Thoracic aorta (tissue), 2 donors: Measurements from ENCODE around the gene NOTUM. TPM values are rescaled to one million over a fixed set of nuclear protein-coding genes. Genes with fewer than 3 reads are reported as not detected.
"Not testable (repeated sequence)": the region's sequence is repeated elsewhere in the genome, so short reads cannot be mapped to it uniquely, and the experiment has no call there.

ENCODE experiments used
- ATAC-seq: fragments of 150-250 bp; one replicate; pipeline ENCODE4 v1.8.0; 2017; ENCODE audit warnings: low read depth; ENCODE audit not compliant: insufficient number of reproducible peaks, low FRiP score
- DNase-seq: peaks from one replicate; pipeline ENCODE4 v3.0.0-alpha.2; 2020; ENCODE audit warnings: low spot score
- H3K27ac ChIP-seq, 2 donors: fragments of 200-600 bp; sonication (generic); 1 replicate in 1 of 2; 2 replicates in 1 of 2; pipeline ENCODE4 v1.5.1; 2016; ENCODE audit warnings: mild to moderate bottlenecking in 2 of 2, moderate library complexity in 2 of 2
- H3K27me3 ChIP-seq: fragments of 200-600 bp; sonication (generic); replicated peaks from 2 replicates; pipeline ENCODE4 v1.6.0; 2016; ENCODE audit warnings: mild to moderate bottlenecking; ENCODE audit not compliant: insufficient read depth
- H3K36me3 ChIP-seq: fragments of 200-600 bp; sonication (generic); one replicate; pipeline ENCODE4 v1.5.1; 2016
- H3K4me1 ChIP-seq, 2 donors: fragments of 200-600 bp; sonication (generic); 1 replicate in 1 of 2; 2 replicates in 1 of 2; pipeline versions ENCODE4 v1.5.1 to v1.6.0; 2016; ENCODE audit warnings: low read depth in 2 of 2, mild to moderate bottlenecking in 1 of 2; ENCODE audit not compliant: control insufficient read depth in 1 of 2
- H3K4me3 ChIP-seq: fragments of 200-600 bp; sonication (generic); 2 replicates; pipeline ENCODE4 v1.5.1; 2016; ENCODE audit warnings: mild to moderate bottlenecking
- H3K9me3 ChIP-seq: fragments of 200-600 bp; sonication (generic); 2 replicates; pipeline ENCODE4 v1.5.1; 2016
- CTCF ChIP-seq: fragments of 200-600 bp; sonication (generic); IDR thresholded peaks from one replicate; pipeline ENCODE4 v1.5.1; 2019; ENCODE audit warnings: antibody characterized with exemption
- total RNA-seq, 2 donors: library from RNA; depleted of rRNA; stranded (reverse); fragments of >200 nt; gene quantifications; one replicate each; pipeline versions ENCODE4 v1.1.0 to v1.2.3, GENCODE V29; 2016

The NOTUM gene
- total RNA-seq, 2 donors from 2014 or later: not detected

DNA sequence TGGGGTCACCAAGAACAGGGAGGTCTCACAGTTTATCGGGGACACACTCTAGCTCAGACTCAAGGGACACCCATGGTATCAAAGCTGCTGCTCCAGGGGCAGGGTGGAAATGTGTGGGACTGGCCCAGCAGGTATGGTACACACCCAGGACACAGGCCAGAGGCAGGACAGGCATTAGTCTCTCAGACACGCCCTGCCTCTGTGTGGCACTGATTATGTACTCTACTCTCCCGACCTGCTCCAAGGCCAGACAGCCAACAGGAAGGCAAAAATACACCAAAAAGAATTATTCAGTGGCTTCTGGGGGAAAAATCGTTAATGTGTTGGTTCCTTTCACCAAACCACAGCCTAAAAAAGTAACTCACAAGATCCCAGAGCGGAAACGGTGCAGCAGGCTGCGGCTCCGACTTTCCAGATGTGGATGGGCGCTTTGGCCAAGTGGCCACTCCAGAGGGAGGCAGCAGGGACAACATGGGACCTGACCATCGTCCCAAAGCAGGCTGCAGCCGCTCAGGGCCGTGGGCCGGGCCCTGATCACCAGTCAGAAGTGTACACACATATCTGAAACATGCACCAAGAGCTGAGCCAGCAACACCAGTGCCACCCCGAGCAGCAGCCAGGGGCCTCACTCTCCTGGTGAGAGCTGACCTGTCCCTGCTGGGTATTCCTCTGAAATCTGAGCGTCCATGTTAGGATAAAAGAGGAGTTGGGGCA is 42.0 kb downstream of the NOTUM start:
- no peak for ATAC-seq
- Histone ChIP-seq H3K9me3 (no peaks in the 10 kb centered on the region), H3K4me1 (peaks cover 32 to 40% of the 10 kb centered on the region in 2 donors), H3K36me3 (peaks cover 28% of the 10 kb centered on the region), H3K27ac (no peak overlapping the region), H3K27me3 (no peaks in the 10 kb centered on the region), H3K4me3 (no peak overlapping the region)
- no peak for TF ChIP-seq CTCF
- no peak for DNase-seq

DNA sequence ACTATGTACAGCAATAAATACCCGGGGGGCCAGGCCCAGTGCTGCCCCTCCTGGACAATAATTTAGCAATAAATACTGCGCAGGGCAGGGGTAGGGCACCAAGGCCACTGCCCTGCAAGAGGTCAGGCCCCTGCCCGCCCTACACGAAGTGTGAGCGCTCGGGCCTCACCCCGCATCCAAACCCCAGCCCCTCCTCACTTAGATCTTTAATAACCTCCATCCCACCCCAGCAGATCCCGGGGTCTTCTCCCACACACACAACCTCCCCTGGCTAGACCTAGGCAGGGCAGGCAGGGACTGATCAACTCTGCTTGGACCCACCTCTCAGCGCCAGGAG is 42.7 kb downstream of the NOTUM start:
- Histone ChIP-seq H3K36me3 (peaks cover 35% of the 10 kb centered on the region), H3K27ac (peak overlapping the region; percentile 8 to 50), H3K4me1 (peaks cover 26 to 33% of the 10 kb centered on the region in 2 donors), H3K4me3 (peak overlapping the region; percentile 92)
- H3K27me3 ChIP-seq, ATAC-seq, H3K9me3 ChIP-seq, DNase-seq: not testable (repeated sequence)

- ATAC-seq: no peak
- no peaks in the 10 kb centered on the region for H3K9me3 ChIP-seq
- H3K4me1 ChIP-seq: peaks cover 24 to 28% of the 10 kb centered on the region in 2 donors
- H3K27me3 ChIP-seq: no peaks in the 10 kb centered on the region
- H3K4me3 ChIP-seq: peak within 1 kb of the TSS; percentile 92
- H3K36me3 ChIP-seq: peaks cover 40% of the 10 kb centered on the region
- DNase-seq: no peak
- H3K27ac ChIP-seq: peak within 1 kb of the TSS; percentile 27 to 63
- TF ChIP-seq CTCF: no peak
Measured at GRCh38 chr17:81917565-81918332, 43.2 kb downstream of the NOTUM start, which contains the start of gene SIRT7. TSS of gene SIRT7 (minus strand) at chr17:81918176. CDS start at chr17:81918131, 45 bp downstream.

- Histone ChIP-seq H3K4me1 (peaks cover 16 to 21% of the 10 kb centered on the region in 2 donors), H3K9me3 (no peaks in the 10 kb centered on the region), H3K36me3 (peaks cover 35% of the 10 kb centered on the region), H3K27ac (no peak overlapping the region), H3K27me3 (no peaks in the 10 kb centered on the region), H3K4me3 (peak overlapping the region; percentile 92)
- TF ChIP-seq CTCF: no peak
- ATAC-seq: no peak
- DNase-seq: no peak
Measured at GRCh38 chr17:81916234-81917001, 44.6 kb downstream of the NOTUM start.

DNA sequence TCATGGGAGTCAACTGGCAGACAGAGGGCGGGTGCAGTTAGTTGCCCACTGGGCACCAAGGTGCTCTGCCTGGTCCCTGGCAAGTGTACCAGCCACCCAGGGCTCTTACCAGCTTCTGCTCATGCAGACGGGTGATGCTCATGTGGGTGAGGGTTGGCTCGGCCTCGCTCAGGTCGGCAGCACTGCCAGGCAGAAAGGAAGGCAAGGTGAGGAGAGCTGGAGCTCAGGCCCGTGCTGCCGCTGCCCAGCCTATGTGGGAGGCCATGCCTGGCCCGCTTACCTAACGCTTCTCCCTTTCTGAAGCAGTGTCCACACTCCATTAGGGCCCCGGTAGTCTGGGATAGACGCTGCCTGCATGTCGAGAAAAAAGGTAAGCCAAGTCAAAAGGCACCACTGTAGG is 45.7 kb downstream of the NOTUM start:
- Histone ChIP-seq H3K27me3 (no peaks in the 10 kb centered on the region), H3K4me3 (no peak overlapping the region), H3K4me1 (peaks cover 15 to 26% of the 10 kb centered on the region in 2 donors), H3K9me3 (no peaks in the 10 kb centered on the region), H3K36me3 (peaks cover 32% of the 10 kb centered on the region), H3K27ac (no peak overlapping the region)
- DNase-seq: no peak
- no peak for TF ChIP-seq CTCF
- ATAC-seq: no peak
